NCI-H748 (cell line): Measurements from ENCODE around the gene LIG4.
A peak's percentile ranks its signal among the peaks of the same experiment; 100 is the strongest.
"Not testable (repeated sequence)": the region's sequence is repeated elsewhere in the genome, so short reads cannot be mapped to it uniquely, and the experiment has no call there.

Source experiments
- DNase-seq: peaks from one replicate; lab custom pipeline; 2025; ENCODE audit not compliant: unreplicated experiment; lab: John Stamatoyannopoulos, UW

Gene LIG4

GRCh38 chr13:108215436-108215835, at the start of gene LIG4:
Gene LIG4 (minus strand): TSS chr13:108215536. CDS start chr13:108211268, 4,268 bp downstream.
- peak; percentile 98 for DNase-seq

- DNase-seq, result no peak
These were observed 48.5 kb upstream of the LIG4 start for GRCh38 chr13:108263621-108264355.

- no peak for DNase-seq
These were observed 41.9 kb upstream of the LIG4 start for GRCh38 chr13:108257248-108257647.

GRCh38 chr13:108249150-108249549, 33.8 kb upstream of the LIG4 start:
- DNase-seq, result no peak

GRCh38 chr13:108230377-108230776, 15.0 kb upstream of the LIG4 start:
- no peak for DNase-seq

GRCh38 chr13:108227651-108228272, 12.4 kb upstream of the LIG4 start:
- peak; percentile 67 for DNase-seq

GRCh38 chr13:108226184-108226583, 10.8 kb upstream of the LIG4 start:
- DNase-seq, result peak; percentile 99

- DNase-seq, result no peak
These were observed 10.1 kb upstream of the LIG4 start for GRCh38 chr13:108225440-108225839.

- no peak for DNase-seq
These were observed 8.6 kb upstream of the LIG4 start for GRCh38 chr13:108223687-108224503.

GRCh38 chr13:108220041-108220440, 4.7 kb upstream of the LIG4 start:
- DNase-seq, result peak; percentile 70

- DNase-seq, result peak; percentile 96
These were observed 3.0 kb upstream of the LIG4 start, which contains the start of gene ABHD13 for GRCh38 chr13:108218044-108218974. Gene ABHD13 (plus strand): TSS chr13:108218392. CDS start chr13:108229219, 10,827 bp downstream.

- not testable (repeated sequence) for DNase-seq
These were observed 2.1 kb upstream of the LIG4 start for GRCh38 chr13:108217307-108218043.

- DNase-seq, result peak; percentile 75
These were observed 680 bp downstream of the LIG4 start for GRCh38 chr13:108214441-108215271.

GRCh38 chr13:108213946-108214345, 1.4 kb downstream of the LIG4 start:
- peak; percentile 46 for DNase-seq

GRCh38 chr13:108212886-108213285, 2.5 kb downstream of the LIG4 start:
- DNase-seq, result no peak

- DNase-seq, result no peak
These were observed 4.8 kb downstream of the LIG4 start for GRCh38 chr13:108210551-108210950.

GRCh38 chr13:108200781-108201398, 14.4 kb downstream of the LIG4 start:
- DNase-seq, result no peak

- no peak for DNase-seq
These were observed 19.5 kb downstream of the LIG4 start for GRCh38 chr13:108195861-108196260.

GRCh38 chr13:108195146-108195545, 20.2 kb downstream of the LIG4 start:
- no peak for DNase-seq
